Neural progenitor cell (in vitro differentiated cells): ENCODE data around the gene INTU. TPM values are rescaled to one million over a fixed set of nuclear protein-coding genes. Genes with fewer than 3 reads are reported as not detected.

ENCODE experiments used
- DNase-seq: peaks from one replicate; pipeline ENCODE4 v3.0.0-alpha.2; 2016; ENCODE audit warnings: low spot score
- H2AFZ ChIP-seq: fragments of 200-600 bp; sonication (generic); replicated peaks from 2 replicates; pipeline ENCODE4 v1.6.1; 2016; ENCODE audit warnings: antibody characterized with exemption
- H3F3A ChIP-seq: fragments of 200-600 bp; sonication (generic); 2 replicates; pipeline ENCODE4 v1.6.1; 2016; ENCODE audit warnings: antibody characterized with exemption, low read depth
- H3K27ac ChIP-seq: fragments of 200-600 bp; sonication (generic); 2 replicates; pipeline ENCODE4 v1.5.1; 2016; ENCODE audit warnings: mild to moderate bottlenecking
- H3K27me3 ChIP-seq: fragments of 200-600 bp; sonication (generic); 2 replicates; pipeline ENCODE4 v1.6.1; 2016; ENCODE audit warnings: mild to moderate bottlenecking, moderate library complexity
- H3K36me3 ChIP-seq: fragments of 200-600 bp; sonication (generic); 2 replicates; pipeline ENCODE4 v1.5.1; 2016
- H3K4me1 ChIP-seq: fragments of 200-600 bp; sonication (generic); 2 replicates; pipeline ENCODE4 v1.6.1; 2016; ENCODE audit warnings: mixed run types
- H3K4me2 ChIP-seq: fragments of 200-600 bp; sonication (generic); 2 replicates; pipeline ENCODE4 v1.6.1; 2016
- H3K4me3 ChIP-seq: fragments of 200-600 bp; sonication (generic); 2 replicates; pipeline ENCODE4 v1.5.1; 2016
- H3K79me2 ChIP-seq: fragments of 200-600 bp; sonication (generic); 2 replicates; pipeline ENCODE4 v1.6.1; 2016; ENCODE audit warnings: low read depth
- H3K9ac ChIP-seq: fragments of 200-600 bp; sonication (generic); 2 replicates; pipeline ENCODE4 v1.6.1; 2016
- H3K9me3 ChIP-seq: fragments of 200-600 bp; sonication (generic); 2 replicates; pipeline ENCODE4 v1.5.1; 2016; ENCODE audit warnings: low read depth
- H4K20me1 ChIP-seq: fragments of 200-600 bp; sonication (generic); 2 replicates; pipeline ENCODE4 v1.6.1; 2016; ENCODE audit warnings: low read depth
- H3K27ac Mint-ChIP-seq: 3 replicates; pipeline ENCODE4 v1.8.0; 2021; ENCODE audit warnings: mixed read lengths
- H3K27me3 Mint-ChIP-seq: 2 replicates; pipeline ENCODE4 v1.8.0; 2022; ENCODE audit warnings: low read depth, mild to moderate bottlenecking, inconsistent platforms, moderate library complexity, mixed read lengths; ENCODE audit not compliant: insufficient read depth
- H3K36me3 Mint-ChIP-seq: 3 replicates; pipeline ENCODE4 v1.8.0; 2021; ENCODE audit warnings: mixed read lengths
- H3K4me1 Mint-ChIP-seq: 3 replicates; pipeline ENCODE4 v1.8.0; 2021; ENCODE audit warnings: mixed read lengths
- H3K4me3 Mint-ChIP-seq: 3 replicates; pipeline ENCODE4 v1.8.0; 2021; ENCODE audit warnings: mild to moderate bottlenecking, moderate library complexity, mixed read lengths
- H3K9me3 Mint-ChIP-seq: 3 replicates; pipeline ENCODE4 v1.8.0; 2020; ENCODE audit warnings: mixed read lengths
- CTCF ChIP-seq: fragments of 200-600 bp; sonication (generic); IDR thresholded peaks from 2 replicates; pipeline ENCODE4 v1.5.1; 2017; ENCODE audit warnings: antibody characterized with exemption, mild to moderate bottlenecking
- EZH2 ChIP-seq: fragments of 200-600 bp; sonication (generic); IDR thresholded peaks from 2 replicates; pipeline ENCODE4 v1.6.1; 2017; ENCODE audit warnings: antibody characterized with exemption, mild to moderate bottlenecking, moderate library complexity
- EZH2phosphoT487 ChIP-seq: fragments of 200-600 bp; sonication (generic); IDR thresholded peaks from 2 replicates; pipeline ENCODE4 v1.6.1; 2017; ENCODE audit warnings: antibody characterized with exemption
- total RNA-seq: library from RNA; depleted of rRNA; stranded (reverse); fragments of >200 nt; gene quantifications from 2 replicates; pipeline ENCODE4 v1.2.3, GENCODE V29; 2015; ENCODE audit warnings: low replicate concordance

Gene INTU
- total RNA-seq, 1 donor from 2014 or later, result 31.2 TPM

DNA sequence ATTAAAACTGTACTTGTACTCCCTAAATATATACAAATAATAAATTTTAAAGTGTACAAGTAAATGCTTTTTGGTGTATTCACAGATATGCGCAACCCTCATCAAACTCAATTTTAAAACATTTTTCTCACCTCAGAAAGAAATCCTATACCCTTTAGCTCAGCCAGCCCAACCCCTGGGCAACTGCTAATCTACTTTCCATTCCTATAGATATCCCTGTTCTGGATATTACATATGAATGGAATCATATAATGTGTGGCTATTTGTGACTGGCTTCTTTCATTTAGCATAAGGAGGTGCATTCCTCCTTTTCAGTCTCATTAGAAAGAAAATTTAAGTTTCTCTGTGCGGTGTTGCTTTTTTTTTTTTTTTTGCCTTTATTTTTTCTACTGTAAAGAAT, 39.4 kb downstream of the INTU start:
- TF ChIP-seq EZH2, result no peak
- TF ChIP-seq CTCF, result no peak
- no peak for TF ChIP-seq EZH2phosphoT487
- Histone ChIP-seq H3K4me1 (peaks cover 11% of the 10 kb centered on the region), H3K27me3 (no peaks in the 10 kb centered on the region), H3K79me2 (no peaks in the 10 kb centered on the region), H3K27ac (no peak overlapping the region), H2AFZ (no peak overlapping the region), H3K9ac (no peak overlapping the region), H4K20me1 (no peaks in the 10 kb centered on the region), H3K9me3 (no peaks in the 10 kb centered on the region), H3K4me2 (no peak overlapping the region), H3K4me3 (no peak overlapping the region), H3K36me3 (no peaks in the 10 kb centered on the region), H3F3A (no peaks in the 10 kb centered on the region)
- peaks cover 17% of the 10 kb centered on the region for H3K9me3 Mint-ChIP-seq
- no peak for DNase-seq
- H3K27me3 Mint-ChIP-seq, result peaks cover 2% of the 10 kb centered on the region
- H3K4me1 Mint-ChIP-seq, result peaks cover 22% of the 10 kb centered on the region
- H3K4me3 Mint-ChIP-seq, result no peak overlapping the region
- H3K27ac Mint-ChIP-seq, result no peak overlapping the region
- H3K36me3 Mint-ChIP-seq, result peaks cover 47% of the 10 kb centered on the region

- Mint-ChIP-seq H3K4me1 (no peaks in the 10 kb centered on the region), H3K9me3 (no peaks in the 10 kb centered on the region), H3K36me3 (peaks cover 37% of the 10 kb centered on the region), H3K27me3 (peaks cover 2% of the 10 kb centered on the region), H3K4me3 (no peak overlapping the region), H3K27ac (no peak overlapping the region)
- Histone ChIP-seq H3F3A (no peaks in the 10 kb centered on the region), H3K9me3 (no peaks in the 10 kb centered on the region), H3K27ac (no peak overlapping the region), H3K4me3 (no peak overlapping the region), H4K20me1 (no peaks in the 10 kb centered on the region), H2AFZ (no peak overlapping the region), H3K4me2 (no peak overlapping the region), H3K36me3 (peaks cover 8% of the 10 kb centered on the region), H3K79me2 (no peaks in the 10 kb centered on the region), H3K27me3 (no peaks in the 10 kb centered on the region), H3K9ac (no peak overlapping the region), H3K4me1 (no peaks in the 10 kb centered on the region)
- TF ChIP-seq CTCF, result no peak
- no peak for TF ChIP-seq EZH2
- no peak for TF ChIP-seq EZH2phosphoT487
- no peak for DNase-seq
Observed at GRCh38 chr4:127685292-127685691, 52.5 kb downstream of the INTU start.

DNA sequence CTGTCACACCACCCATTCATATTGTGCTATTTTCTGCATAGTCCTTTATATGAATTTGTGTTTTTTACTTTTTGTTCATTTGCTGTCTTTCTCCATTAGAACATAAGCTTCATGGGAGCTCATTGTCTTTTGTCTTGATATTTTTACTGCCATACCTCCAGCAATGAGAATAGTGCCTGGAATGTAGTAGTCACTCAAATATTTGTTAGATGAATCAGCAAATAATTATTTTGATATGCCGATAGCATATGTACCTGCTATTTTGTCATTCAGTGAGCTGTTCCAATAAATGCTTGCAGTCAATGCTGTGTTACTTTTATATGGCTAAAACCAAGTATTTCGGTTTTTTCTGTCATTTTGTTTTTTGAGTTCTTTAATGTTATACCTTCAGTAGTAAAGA, 53.9 kb downstream of the INTU start:
- Histone ChIP-seq H3K4me2 (no peak overlapping the region), H3K27ac (no peak overlapping the region), H2AFZ (no peak overlapping the region), H3K4me3 (no peak overlapping the region), H3K27me3 (no peaks in the 10 kb centered on the region), H4K20me1 (no peaks in the 10 kb centered on the region), H3K9me3 (no peaks in the 10 kb centered on the region), H3K36me3 (peaks cover 8% of the 10 kb centered on the region), H3K9ac (no peak overlapping the region), H3K4me1 (no peaks in the 10 kb centered on the region), H3F3A (no peaks in the 10 kb centered on the region), H3K79me2 (no peaks in the 10 kb centered on the region)
- TF ChIP-seq EZH2phosphoT487 (no peak), EZH2 (no peak), CTCF (no peak)
- Mint-ChIP-seq H3K4me1 (no peaks in the 10 kb centered on the region), H3K36me3 (peaks cover 47% of the 10 kb centered on the region), H3K9me3 (peaks cover 3% of the 10 kb centered on the region), H3K27ac (no peak overlapping the region), H3K27me3 (peaks cover 2% of the 10 kb centered on the region), H3K4me3 (no peak overlapping the region)
- no peak for DNase-seq
